HUES48 (cell line): Measurements from ENCODE around the gene DUSP6.
A peak's percentile ranks its signal among the peaks of the same experiment; 100 is the strongest.

Source experiments
- H3K27ac ChIP-seq: one replicate; pipeline ENCODE4 v1.7.0; 2013; ENCODE audit warnings: low read depth, low read length, inconsistent platforms
- H3K27me3 ChIP-seq: 2 replicates; pipeline ENCODE4 v1.6.1; 2013; ENCODE audit warnings: mild to moderate bottlenecking, low read length; ENCODE audit not compliant: control insufficient read depth, insufficient read depth
- H3K36me3 ChIP-seq: 2 replicates; pipeline ENCODE4 v1.6.1; 2013; ENCODE audit warnings: low read length; ENCODE audit not compliant: control insufficient read depth, insufficient read depth
- H3K4me1 ChIP-seq: 2 replicates; pipeline ENCODE4 v1.6.1; 2013; ENCODE audit warnings: mild to moderate bottlenecking, low read length; ENCODE audit not compliant: control insufficient read depth, insufficient read depth
- H3K4me3 ChIP-seq: 2 replicates; pipeline ENCODE4 v1.5.1; 2013; ENCODE audit warnings: mild to moderate bottlenecking, low read depth, low read length
- H3K9ac ChIP-seq: 2 replicates; pipeline ENCODE4 v1.6.1; 2013; ENCODE audit warnings: mild to moderate bottlenecking, low read depth, low read length, moderate library complexity
- H3K9me3 ChIP-seq: 2 replicates; pipeline ENCODE4 v1.6.1; 2013; ENCODE audit warnings: low read length; ENCODE audit not compliant: control insufficient read depth, insufficient read depth

The DUSP6 gene

GRCh38 chr12:89357297-89357730 is 5.0 kb upstream of the DUSP6 start:
- H3K4me3 ChIP-seq = no peak overlapping the region
- no peaks in the 10 kb centered on the region for H3K36me3 ChIP-seq
- no peaks in the 10 kb centered on the region for H3K9me3 ChIP-seq
- H3K27me3 ChIP-seq = peaks cover 48% of the 10 kb centered on the region
- H3K27ac ChIP-seq = no peak overlapping the region
- no peak overlapping the region for H3K9ac ChIP-seq
- H3K4me1 ChIP-seq = peaks cover 37% of the 10 kb centered on the region

DNA sequence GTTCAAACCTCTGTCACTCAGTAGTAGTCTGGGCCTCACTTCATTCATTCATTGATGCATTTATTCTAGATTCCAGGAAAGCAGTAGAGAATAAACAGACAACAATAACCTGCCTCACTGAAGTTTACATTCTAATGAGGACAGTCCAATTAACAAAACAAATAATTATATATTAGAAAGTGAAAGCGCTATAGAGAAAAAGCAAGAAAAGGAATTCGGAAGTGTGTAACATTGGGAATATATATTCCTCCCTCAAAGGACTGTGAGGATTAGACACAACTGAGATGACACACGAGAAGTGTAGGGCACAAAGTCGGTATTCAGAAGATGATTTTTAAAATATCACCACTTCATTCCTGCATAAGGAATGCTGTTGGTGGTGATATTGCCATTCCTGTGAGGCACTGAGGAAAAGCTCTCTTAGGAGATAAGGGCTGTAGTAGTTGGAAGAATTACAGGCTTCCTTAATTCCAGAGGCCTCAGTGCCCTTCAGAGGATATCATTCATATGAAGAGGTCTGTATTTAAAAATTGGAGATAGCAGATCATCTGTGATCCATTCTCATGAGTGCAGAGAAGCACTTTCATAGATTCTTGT is 3.9 kb upstream of the DUSP6 start:
- peaks cover 37% of the 10 kb centered on the region for H3K4me1 ChIP-seq
- no peak overlapping the region for H3K4me3 ChIP-seq
- no peak overlapping the region for H3K9ac ChIP-seq
- H3K27me3 ChIP-seq = peaks cover 57% of the 10 kb centered on the region
- H3K36me3 ChIP-seq = no peaks in the 10 kb centered on the region
- H3K27ac ChIP-seq = no peak overlapping the region
- no peaks in the 10 kb centered on the region for H3K9me3 ChIP-seq

DNA sequence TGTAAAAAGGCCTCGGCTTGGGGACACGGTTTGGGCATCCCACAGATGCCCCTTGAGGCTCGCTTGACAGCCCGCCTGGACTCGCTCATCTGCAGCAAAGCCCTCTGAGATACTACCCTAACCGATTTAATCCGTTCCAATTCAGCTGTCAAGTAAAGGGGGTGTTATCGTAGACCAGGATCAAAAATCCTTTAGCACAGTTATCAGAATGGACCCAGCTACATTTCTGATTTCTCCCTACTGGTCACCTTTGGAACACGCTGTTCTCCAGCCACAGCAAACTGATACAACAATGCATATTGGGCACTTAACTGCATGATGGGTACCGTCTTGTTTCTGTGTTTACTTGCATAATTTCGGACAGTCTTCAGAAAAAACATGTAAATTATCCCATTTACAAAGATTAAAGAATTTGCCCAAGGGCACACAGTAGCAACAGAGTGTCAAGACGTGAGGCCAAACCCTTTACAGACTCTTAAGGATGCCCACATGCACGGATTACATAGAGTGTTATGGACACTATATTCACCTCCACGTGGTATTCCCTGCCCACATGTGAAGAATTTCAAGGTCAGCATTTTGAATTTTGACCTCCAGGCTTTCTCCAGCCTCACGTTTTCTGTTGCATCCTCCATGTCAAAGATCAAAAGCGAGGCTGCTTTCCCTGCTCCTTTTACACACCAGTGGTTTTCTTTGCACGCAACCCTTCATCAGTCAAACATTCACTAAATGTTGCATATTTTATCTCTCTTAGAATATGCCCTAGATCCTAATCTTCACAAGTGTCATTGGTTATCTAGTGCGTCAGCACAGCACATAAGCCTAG is 3.2 kb upstream of the DUSP6 start:
- Histone ChIP-seq H3K4me1 (peaks cover 39% of the 10 kb centered on the region), H3K27me3 (peaks cover 65% of the 10 kb centered on the region), H3K36me3 (no peaks in the 10 kb centered on the region), H3K9ac (no peak overlapping the region), H3K27ac (peak overlapping the region; percentile 100), H3K9me3 (no peaks in the 10 kb centered on the region), H3K4me3 (peak overlapping the region; percentile 73)

- Histone ChIP-seq H3K36me3 (no peaks in the 10 kb centered on the region), H3K27me3 (peaks cover 67% of the 10 kb centered on the region), H3K9ac (peak overlapping the region; percentile 58), H3K27ac (peak overlapping the region; percentile 100), H3K4me1 (peaks cover 44% of the 10 kb centered on the region), H3K9me3 (no peaks in the 10 kb centered on the region), H3K4me3 (peak overlapping the region; percentile 73)
Observed at GRCh38 chr12:89354612-89355067, 2.3 kb upstream of the DUSP6 start.

DNA sequence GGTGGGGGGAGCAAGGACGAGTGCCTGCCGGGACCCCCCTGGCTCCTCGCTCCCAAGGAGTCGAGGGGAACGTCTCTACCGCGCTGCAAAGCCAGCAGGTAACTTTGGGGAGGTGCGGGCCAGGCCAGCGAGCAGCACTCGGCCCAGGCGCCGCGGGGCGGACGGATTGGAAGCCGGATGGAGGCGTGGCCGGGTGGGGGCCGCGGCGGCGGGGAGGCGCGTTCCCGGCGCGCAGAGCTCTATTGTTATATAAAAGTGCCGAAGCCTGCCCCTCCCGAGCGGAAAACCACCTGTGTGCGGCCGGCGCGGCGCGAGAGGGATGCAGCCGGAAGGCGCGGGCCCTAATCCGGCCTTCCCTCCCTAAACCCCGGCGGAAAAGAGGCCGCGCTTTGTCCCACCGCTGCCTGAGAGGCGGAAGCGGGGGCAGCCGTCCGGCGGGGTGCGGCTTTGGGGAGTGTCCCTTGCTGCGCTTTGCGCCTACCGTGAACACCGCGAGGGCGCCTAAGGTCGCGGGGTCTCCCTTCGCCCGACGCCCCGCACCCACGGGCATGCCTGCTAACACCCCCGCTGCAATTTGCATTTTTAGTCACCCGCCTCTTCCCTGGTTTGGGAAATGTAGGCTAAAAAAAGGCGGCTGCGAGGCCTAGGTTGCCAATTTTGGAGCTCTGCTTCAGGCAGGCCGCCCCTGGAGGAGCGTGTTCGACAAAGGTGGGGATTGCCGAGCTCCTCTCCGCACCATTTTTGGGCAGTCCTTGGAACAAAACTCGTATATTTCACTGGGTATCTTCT is 1.7 kb upstream of the DUSP6 start:
- Histone ChIP-seq H3K4me1 (peaks cover 50% of the 10 kb centered on the region), H3K9me3 (no peaks in the 10 kb centered on the region), H3K36me3 (peaks cover 5% of the 10 kb centered on the region), H3K9ac (peak overlapping the region; percentile 83), H3K27me3 (peaks cover 73% of the 10 kb centered on the region), H3K27ac (peak overlapping the region; percentile 100), H3K4me3 (peak overlapping the region; percentile 73)

- peak overlapping the region; percentile 83 for H3K9ac ChIP-seq
Observed at GRCh38 chr12:89353188-89353822, 1.0 kb upstream of the DUSP6 start.

DNA sequence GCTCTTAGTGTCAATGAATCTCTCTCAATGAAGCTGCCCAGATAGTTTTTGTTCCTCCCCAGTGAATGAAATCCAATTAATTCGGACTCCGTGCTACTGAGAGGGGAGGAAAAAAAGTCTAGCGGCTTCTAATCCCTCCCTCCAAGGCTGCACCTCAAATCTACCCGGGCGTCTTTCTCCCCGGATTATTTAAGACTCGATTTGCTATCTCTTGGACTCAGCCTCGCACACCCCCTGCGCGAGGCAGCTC is 134 bp downstream of the DUSP6 start:
- H3K4me1 ChIP-seq = peaks cover 64% of the 10 kb centered on the region
- peaks cover 14% of the 10 kb centered on the region for H3K36me3 ChIP-seq
- H3K9me3 ChIP-seq = no peaks in the 10 kb centered on the region
- peaks cover 73% of the 10 kb centered on the region for H3K27me3 ChIP-seq
- H3K4me3 ChIP-seq = peak overlapping the region; percentile 88
- peak overlapping the region; percentile 100 for H3K27ac ChIP-seq
- peak overlapping the region; percentile 74 for H3K9ac ChIP-seq

More at GRCh38 chr12:89353188-89353822, 1.0 kb upstream of the DUSP6 start:
- Histone ChIP-seq H3K9me3 (no peaks in the 10 kb centered on the region), H3K27me3 (peaks cover 73% of the 10 kb centered on the region), H3K27ac (peak overlapping the region; percentile 100), H3K4me1 (peaks cover 58% of the 10 kb centered on the region), H3K4me3 (peak overlapping the region; percentile 73), H3K36me3 (peaks cover 12% of the 10 kb centered on the region)

DNA sequence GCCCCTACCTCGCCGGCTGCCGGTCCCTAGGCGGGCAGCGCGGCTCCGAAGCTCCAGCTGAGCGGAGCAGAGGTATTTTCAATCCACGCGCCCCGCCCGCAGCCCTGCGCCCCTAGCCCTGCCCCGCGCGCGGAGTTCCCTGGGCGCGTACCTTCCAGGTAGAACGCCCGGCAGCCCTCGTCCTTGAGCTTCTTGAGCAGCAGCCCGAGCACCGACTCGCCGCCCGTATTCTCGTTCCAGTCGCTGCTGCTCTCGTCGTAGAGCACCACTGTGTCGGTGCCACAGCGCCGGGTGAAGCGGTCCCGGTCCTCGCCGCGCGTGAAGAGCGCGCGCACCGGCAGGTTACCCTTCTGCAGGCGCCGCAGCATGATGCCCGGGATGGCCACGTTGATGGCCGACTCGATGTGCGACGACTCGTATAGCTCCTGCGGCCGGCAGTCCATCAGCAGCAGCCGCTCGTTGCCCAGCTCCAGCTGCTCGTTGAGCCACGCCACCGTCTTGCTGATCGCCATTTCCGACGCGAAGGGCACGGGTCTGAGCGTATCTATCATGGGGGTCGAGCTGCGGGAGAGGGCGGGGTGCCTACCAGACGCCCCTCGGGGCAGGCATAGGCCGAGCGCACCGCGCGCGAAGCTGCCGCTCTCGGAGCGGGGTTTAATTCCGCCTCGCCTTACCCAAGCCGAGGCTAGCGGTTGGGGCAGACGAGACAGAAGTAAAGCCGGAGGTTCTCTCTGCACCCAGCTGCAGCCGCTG is 636 bp downstream of the DUSP6 start:
- H3K9ac ChIP-seq = peak overlapping the region; percentile 74
- no peaks in the 10 kb centered on the region for H3K9me3 ChIP-seq
- H3K4me1 ChIP-seq = peaks cover 64% of the 10 kb centered on the region
- H3K4me3 ChIP-seq = peak overlapping the region; percentile 88
- peaks cover 14% of the 10 kb centered on the region for H3K36me3 ChIP-seq
- H3K27me3 ChIP-seq = peaks cover 73% of the 10 kb centered on the region
- peak overlapping the region; percentile 100 for H3K27ac ChIP-seq

GRCh38 chr12:89350630-89351488 is 1.4 kb downstream of the DUSP6 start:
- peaks cover 14% of the 10 kb centered on the region for H3K36me3 ChIP-seq
- peak overlapping the region; percentile 74 for H3K9ac ChIP-seq
- H3K9me3 ChIP-seq = no peaks in the 10 kb centered on the region
- peaks cover 73% of the 10 kb centered on the region for H3K27me3 ChIP-seq
- peak overlapping the region; percentile 100 for H3K27ac ChIP-seq
- peaks cover 64% of the 10 kb centered on the region for H3K4me1 ChIP-seq
- H3K4me3 ChIP-seq = peak overlapping the region; percentile 88
